GM19043 (cell line): Measurements from ENCODE around the gene SEC24D.

Source experiments
- ATAC-seq: cut with Tn5 transposase; IDR thresholded peaks from one replicate; pipeline ENCODE4 v1.9.1; 2021; ENCODE audit warnings: low read depth; ENCODE audit not compliant: unreplicated experiment

The SEC24D gene

DNA sequence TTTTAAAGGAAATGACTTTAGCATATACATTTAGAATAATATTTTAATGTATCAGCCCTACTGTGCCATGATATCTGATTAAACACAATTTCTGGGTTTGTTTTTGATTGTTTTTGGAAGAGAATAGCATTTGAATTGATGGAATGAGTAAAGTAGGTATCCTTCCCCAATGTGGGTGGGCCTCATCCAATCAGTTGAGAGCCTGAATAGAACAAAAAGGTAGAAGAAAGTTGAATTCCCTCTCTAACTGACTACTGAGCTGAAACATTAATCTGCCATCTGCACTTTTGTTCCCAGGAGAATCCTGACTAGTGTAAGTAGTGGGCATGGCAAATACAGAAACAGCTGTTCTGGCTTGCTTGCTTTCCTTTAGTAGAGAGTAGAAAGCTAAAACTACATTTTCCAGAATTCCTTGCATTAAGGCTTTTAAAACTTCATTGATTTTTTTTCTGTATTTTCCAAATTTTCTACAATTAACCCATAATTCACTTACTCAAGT is 9.7 kb upstream of the SEC24D start:
- no peak for ATAC-seq

DNA sequence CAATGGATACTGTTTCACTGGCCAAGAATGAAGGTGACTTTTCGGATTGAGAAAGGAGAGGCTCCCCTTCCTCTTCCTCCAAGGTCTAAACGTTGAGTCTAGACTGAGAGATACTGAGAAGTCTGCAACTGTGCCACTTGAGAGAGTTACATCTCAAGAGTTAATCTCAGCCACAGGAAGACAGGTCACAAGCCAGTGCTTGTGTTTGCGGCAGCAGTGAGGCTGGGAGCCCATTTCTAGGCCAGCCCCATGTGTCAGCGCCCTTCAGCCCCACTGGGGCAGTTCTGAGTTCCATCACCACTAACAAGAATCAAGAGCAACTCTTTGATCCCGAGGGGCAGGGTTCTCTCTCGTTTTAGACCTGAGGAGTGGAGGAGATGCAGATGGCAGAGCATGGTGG is 7.3 kb upstream of the SEC24D start:
- no peak for ATAC-seq

DNA sequence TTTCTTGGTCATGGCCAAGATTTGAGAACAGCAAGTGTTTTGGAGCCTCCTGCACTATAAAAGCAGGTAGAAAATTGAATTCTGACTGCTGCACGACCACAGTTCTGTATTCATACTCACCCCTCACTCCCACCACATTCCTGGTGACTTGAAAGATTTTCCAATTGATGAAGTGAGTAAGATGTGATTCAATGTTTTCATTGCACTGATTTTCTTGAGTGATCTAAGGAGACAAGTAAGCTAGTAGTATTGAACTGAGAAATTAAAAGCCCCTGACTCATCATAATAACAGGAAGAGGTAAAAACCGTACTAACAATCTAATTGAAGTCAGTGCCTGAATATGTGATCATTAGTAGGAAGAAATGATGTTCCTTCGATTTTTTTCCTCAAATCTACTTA is 6.1 kb upstream of the SEC24D start:
- ATAC-seq = no peak

DNA sequence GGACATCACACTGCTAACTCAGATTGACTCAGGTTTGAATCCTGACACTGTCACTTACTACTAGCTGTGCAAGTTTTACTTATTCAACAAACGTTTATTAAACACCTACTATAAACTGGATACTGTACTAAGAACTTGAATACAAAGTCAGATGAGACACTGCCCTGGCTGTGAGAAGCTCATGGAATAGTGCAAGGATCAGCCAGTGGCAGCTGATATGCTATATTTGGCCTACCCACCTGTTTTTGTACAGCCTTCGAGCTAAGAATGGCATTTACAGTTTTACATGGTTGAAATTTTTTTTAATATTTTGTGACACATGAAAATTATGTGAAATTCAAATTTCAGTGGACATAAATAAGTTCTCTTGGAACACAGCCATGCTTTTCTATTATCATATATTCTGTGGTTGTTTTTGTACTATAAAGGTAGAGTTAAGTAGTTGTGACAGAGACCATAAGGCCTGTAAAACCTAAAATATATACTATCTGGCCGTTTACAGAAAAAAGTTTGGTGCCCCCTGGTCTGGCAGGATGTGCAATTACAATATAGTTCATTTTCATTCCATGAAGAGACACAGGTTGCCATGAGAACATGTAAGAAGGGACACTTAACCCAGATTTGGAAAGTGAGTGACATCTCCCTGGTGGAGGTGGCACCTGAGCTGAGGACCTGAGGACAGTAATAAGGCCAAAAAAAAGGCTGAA is 3.4 kb upstream of the SEC24D start:
- ATAC-seq = no peak

DNA sequence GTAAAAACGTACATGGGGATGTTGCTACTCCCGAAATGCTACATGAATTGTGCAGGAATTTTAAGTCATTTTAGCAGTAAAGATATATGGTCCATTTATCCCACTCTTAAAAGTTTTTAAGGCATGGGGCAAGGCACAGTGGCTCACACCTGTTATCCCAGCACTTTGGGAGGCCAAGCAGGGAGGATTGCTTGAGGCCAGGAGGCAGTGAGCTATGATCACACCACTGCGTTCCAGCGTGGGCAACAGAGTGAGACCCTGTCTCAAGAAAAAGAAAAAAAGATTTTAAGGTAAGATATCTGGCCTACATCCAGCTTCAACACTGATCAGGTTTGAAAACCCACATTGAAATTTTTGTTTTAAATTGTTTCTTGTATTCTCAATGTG is 1.2 kb upstream of the SEC24D start:
- ATAC-seq = no peak

DNA sequence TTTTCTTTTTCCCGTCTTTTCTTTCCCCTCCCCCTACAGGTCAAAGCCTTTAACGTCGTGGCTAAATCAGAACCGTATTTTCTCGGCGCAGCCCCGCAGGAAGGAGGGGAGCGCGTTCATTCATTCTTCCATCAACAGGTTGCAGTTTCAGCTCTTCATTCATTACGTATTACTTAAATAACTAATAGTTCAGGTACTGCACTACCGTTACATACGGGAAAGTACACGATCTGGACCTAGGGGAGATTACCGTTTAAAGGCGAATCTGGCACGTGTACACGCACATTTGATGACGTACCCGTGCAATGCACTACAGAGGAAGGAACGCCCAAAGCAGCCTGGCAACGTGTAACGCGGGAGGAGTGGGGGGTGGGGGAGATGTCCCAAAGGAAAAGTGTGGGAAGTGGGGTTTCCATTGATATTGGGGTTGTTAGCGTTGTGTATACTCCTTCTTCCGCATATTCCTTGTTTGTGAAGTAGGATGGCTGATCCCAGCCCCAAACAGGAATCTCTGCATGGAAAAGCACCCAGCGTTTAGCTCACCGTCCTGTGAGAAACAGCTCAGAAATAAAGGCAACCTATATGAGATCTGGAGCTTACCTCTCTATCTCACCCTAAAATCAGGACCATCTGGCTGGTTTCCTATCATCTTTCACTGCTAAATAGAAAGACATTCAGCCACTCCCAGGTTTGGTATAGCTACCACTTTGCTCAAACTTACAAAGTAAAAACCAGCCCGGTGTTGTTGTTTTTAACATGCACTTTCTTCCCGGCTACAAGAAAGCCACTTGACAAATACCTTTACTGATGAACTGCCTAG is 585 bp upstream of the SEC24D start:
- ATAC-seq = peak; percentile 37

DNA sequence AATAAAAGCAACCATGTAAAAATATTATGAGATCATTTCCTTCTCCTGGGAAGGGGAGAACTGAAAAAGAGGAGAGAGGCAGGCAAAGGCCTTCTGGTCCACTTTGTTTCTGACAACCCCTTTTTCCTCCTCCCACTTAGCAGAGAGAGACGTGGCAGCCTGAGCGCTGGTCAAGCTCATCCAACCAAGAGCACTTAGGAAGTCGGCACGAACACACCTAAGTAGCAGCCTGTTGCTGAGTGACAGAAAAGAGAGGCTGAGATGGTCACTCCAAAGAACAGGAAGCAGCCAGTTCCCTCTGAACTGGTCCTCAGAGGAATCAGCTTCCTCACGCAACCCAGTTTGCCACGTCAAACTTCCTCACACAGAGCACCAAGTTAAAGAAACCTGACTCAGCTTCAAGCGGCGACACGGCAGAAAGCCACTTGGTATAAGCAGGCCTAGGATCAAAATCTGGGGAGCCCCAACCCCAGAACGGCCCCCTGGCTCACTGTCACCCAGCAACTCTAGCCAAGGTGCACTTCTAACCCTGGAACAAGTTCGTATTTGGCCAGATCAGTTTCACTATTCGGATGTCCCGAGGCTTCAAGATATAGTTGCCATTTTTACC is 861 bp downstream of the SEC24D start:
- peak; percentile 62 for ATAC-seq

DNA sequence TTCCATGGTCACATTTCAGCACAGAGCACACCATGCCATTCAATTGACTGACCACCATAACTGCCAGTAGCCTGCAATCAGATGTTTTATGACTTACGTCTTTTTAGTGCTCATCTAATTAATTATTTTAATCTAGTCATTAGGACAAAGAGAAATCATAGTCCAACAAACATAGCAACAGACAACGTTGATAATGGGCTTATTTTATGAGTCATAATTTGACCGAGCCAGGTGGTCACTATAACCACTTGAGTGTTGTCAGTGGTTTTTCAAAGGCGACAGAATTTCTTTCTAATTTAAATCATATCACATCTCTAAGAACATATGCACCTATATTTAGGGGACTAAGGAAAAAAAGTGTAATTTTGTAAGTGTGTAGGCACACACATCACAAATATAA is 1.9 kb downstream of the SEC24D start:
- ATAC-seq = no peak

DNA sequence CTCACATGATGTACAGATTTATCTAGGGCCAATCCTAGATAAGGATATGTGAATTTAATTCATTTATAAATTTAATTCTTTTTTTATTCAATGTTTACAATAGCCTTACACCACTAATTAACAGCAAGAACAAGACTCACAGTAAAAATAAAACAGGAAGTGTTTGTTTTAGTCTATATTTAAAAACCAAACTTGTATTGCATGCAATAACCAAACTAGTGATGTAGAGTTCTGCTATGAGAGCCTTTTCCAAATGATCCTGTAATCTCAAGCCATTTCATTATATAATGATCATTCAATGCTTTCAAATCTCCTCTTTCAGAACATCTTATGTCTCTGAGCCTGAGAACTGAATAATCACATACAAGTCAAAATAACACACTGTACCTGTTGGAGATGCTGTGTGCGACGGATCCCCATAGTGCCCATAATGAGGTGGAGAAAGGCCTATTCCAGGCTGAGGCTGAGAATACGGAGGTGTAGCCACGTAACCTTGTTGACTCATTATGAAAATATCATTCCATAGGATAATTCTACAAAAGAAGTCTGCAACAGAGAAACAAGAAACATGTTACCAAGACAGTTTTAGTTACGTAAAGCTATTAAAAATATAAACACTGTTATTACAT is 2.6 kb downstream of the SEC24D start:
- ATAC-seq = no peak

DNA sequence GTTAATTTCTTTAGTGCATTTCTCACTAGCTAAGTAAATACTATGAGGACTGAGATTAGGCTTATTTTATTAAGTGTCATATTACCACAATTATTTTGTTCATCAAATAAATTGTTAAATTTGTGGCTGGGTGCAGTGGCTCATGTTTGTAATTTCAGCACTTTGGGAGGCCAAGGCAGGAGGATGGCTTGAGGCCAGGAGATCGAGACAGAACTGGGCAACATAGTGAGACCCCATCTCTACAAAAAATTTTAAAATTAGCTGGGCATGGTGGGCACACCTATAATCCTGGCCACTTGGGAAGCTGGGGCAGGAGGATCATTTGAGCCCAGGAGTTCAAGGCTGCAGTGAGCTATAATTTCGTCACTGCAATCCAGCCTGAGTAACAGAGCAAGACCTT is 6.8 kb downstream of the SEC24D start:
- ATAC-seq = no peak

DNA sequence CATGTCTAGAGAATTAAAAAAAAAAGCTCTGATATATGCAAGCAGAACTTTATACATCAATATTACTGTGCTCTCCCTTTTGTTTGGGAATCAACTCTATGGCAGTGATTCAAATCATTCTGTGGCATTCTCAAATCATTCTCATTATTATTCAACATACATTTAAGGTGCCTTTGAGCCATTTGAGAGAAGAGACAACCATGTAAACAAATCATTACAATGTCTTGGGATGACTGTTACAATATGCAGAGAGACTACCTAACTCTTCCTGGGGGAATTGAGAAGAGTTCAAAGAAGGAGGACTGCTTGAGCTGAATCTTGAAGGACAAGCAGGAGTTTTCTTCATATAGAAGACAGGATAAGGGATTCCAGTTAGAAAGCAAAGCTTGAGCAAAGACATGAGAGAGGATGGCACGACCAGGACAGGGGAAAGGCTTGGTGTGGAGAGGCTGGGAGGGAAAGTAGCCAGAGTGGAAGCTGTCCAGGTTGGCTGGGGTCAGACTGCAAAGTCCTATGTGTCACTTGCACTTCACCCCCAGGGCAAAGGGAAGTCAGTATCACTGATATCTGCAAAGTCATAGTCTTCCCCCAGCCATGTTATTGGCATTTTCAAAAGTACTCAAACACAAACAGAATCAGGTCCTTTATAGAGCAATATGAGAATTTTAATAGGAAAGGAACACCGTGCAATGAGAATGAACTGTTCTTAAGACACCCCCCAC is 9.0 kb downstream of the SEC24D start:
- no peak for ATAC-seq

DNA sequence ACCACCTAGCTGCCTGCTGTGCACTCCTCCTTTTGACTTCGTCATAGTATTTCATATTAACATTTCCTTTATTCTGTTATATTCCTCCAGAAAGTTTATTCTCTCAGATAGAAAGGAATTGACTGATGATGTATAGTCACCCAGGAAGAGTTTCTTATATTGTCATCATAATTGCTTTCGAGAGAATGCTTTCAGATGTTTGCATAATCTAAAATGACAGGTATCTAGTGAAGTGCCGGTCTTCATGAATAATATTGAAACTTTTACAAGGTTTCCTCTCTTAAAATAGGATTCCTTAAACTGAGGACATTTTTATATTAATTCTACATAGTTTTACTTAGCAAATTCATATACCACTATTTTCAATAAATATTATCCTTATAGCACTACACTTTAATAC is 10.1 kb downstream of the SEC24D start:
- ATAC-seq = peak; percentile 46

DNA sequence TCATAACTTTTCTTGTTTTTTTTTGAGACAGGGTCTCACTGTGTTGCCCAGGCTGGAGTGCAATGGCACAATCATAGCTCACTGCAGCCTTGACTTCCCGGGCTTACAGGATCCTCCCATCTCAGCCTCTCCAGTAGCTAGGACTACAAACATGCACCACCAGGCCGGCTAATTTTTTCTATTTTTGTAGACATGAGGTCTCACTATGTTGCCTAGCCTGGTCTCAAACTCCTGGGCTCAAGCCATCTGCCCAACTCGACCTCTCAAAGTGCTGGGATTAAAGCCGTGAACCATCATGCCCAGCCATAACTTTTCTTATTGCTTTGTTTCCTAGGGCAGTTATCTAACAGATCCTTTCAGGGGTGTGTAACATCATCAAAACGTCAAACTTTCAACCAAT is 11.8 kb downstream of the SEC24D start:
- no peak for ATAC-seq

DNA sequence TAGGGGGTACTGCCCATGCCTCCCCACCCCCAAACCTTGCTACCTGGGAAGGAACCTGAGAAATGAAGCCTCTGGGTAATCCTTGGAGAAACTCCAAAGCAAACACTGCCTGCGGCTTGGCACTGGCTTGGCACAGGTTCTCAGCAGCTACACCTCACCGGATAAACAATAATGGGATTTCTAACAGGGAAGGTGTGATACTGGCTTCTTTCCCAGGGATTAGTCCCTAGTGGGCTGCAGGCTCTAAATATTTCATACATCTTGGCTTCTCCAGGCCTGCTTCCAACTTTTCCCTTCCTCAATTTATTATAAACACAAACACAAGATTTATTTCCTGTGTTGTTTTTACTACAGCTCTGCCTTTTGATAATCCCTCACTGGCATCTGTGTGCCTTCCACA is 12.5 kb downstream of the SEC24D start:
- ATAC-seq = no peak

DNA sequence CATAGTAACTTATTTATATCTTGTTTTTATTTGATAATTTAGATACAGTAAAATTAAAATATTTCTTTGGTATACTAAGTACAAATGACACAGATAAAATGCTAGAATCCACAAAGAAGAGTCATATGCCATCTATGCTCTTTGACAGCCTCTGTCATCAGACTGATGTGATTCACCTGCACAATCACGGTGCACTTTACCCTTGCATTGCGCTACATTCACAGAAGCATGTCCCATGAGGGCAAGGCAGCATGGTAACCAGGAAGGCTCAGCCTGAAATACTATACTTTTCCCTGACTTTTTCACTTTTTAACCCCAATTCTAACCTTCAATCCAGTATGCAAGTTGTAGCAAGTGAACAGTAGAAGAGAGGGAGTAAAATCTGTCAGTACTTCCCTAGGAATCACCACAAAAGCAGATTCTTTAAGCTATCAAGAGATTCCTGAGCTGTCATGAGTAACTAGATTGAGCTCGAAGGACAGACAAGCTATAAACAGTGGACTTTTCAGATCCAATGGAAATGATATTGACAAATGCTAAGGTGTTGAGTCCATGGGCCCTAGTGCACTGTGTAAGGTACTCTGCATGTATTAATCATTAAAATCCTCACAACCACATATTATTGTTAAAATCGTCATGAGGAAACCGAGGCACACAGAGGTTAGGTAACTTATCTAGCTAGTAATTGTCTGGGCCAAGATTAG is 14.2 kb downstream of the SEC24D start:
- no peak for ATAC-seq

DNA sequence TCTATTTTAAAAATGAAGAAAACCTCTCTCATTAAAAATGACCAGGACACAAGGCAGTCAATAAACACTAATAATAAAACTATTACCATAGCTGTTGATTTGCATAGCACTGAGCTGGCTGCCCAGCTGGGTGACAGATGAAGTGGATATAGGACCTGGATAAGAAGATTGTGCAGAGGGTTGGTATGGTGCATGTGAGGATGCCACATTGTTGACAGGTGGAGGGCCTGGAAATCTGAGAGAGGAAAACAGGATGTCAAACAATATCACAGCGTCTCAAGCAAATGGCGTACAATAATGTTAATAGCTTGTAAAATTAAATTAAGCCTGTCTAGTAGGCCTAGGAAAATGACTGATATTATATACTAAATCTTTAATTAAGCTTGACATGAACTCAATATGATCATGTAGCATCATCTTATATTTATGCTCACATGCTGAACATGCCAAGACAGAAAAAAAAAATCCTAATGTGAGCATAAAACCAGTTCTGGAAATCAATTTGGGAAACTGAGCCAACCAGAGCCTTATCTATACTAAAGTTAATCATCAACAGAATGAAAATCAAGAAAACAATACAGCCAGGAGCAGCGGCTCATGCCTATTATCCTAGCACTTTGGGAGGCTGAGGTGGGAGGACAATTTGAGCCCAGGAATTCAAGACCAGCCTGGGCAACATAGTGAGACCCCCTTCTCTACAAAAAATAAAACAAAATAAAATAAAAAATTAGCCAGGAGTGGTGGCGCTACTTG is 18.6 kb downstream of the SEC24D start:
- ATAC-seq = no peak

DNA sequence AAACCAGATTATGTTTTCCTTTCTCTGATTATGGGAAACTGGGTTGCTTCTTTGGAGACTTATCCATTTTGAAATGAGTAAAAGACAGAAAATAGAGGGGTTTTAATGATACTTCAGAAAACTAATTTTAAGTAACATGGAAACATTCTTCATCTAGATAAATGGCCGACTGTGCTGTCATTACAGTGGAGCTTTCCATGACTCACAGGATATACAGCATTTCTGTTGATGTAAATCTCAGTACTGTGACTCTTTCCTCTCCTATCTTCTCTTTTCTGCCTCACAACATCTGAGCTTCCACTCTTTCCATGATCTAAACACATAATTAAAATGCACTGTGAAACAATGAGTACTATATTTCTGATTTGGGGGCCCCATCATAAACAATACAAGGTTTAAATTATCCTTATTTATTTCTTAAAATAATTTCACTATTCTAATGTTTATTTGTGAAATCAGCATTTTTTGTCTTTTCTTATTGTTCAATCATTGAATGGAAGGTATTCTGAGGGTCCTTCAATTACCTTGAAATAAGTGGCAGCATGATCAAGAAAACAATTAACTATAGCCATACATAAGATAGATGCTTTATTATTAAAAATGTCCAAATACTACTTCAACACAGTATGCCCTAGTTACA is 19.3 kb downstream of the SEC24D start:
- no peak for ATAC-seq

DNA sequence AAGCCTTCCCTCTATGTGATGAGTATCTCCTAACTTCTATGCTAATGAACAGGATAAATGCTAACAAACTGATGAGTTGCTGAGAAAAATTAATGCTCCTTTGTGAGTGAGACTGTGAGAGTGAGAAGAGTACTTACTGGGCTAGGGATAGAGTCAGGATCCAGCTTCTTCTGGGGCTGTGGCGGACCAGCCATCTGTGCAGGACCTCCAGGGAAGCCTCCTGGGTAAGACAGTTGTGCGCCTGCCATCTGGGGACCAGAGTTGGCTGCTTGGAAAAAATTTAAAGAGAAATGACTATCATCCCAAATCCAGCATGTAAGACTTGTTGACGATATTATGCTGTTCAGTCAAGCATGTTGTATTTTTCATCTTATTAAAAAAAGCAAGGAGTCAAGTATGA is 21.0 kb downstream of the SEC24D start:
- no peak for ATAC-seq

DNA sequence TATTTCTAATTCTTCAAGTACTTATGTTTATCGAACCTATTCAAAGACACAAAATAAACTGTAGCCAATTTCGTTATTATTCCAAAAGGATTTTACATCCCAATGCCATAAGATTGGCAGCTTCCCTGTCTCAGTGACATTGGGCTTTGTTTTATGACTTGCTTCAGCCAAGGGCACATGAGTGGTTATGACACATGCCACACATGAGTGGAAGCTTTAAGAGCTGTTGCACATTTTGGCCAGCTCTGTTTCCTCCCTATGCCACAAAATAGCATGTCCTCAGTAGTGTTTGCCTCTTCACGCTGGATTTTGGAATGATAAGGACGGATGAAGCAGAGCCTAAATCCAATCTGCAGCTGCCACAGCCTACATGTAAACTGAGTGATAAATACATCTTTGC is 21.9 kb downstream of the SEC24D start:
- ATAC-seq = no peak
